Measurements from ENCODE around the gene OR5B21.

Gene OR5B21

DNA sequence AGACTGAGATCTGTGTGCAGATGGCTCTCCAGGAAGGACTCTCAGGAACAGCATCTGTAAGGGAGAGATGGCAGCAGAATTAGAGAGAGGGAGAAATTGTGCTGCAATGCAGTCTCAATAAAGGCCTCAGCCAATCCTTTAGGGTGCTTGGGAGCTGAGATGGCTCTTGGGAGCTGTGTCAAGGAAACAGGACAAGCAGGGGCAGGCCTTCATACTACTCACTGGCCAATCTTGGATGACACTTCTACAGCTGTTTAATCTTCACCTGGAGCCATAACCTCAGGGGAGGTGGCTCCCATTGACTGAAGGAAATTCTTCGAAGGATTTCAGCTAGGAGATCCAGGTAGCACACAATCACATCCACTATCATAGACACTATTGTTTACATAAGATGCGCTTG is 10.0 kb downstream of the OR5B21 start:
- Histone ChIP-seq H3K9me3 (ENCODE audit: control extremely low read depth in 1 of 5, control insufficient read depth in 4 of 5, insufficient read depth in 2 of 5, low read depth in 1 of 5, low read length in 4 of 5) (no peaks in the 10 kb centered on the region), H3K27me3 (replicated peaks in 2 of 5; ENCODE audit: control insufficient read depth in 4 of 5, insufficient read depth in 5 of 5, low read length in 4 of 5) (no peaks in the 10 kb centered on the region), H3K4me1 (ENCODE audit: control extremely low read depth in 1 of 4, control insufficient read depth in 4 of 4, insufficient read depth in 4 of 4, low read length in 3 of 4) (peaks cover 0 to 18% (median 9%) of the 10 kb centered on the region in 4 experiments), H3K36me3 (ENCODE audit: control insufficient read depth in 4 of 4, insufficient read depth in 4 of 4, low read length in 3 of 4) (no peaks in the 10 kb centered on the region), H3K4me3 (ENCODE audit: control insufficient read depth in 1 of 7, extremely low read depth in 1 of 7, insufficient read depth in 4 of 7, low read depth in 2 of 7, low read length in 6 of 7) (no peak overlapping the region), H3K27ac (ENCODE audit: insufficient read depth in 1 of 2, low read depth in 1 of 2, low read length in 2 of 2, poor library complexity in 1 of 2, severe bottlenecking in 2 of 2) (no peak overlapping the region)
- no CpG with 5 or more reads among the region's 2 CpGs for WGBS (ENCODE audit: insufficient coverage)
- CTCF ChIA-PET: no interaction called here
- DNase-seq: no peak
- POLR2A ChIA-PET: no interaction called here

- Histone ChIP-seq H3K4me1 (ENCODE audit: control extremely low read depth in 1 of 4, control insufficient read depth in 4 of 4, insufficient read depth in 4 of 4, low read length in 3 of 4) (peaks cover 0 to 18% (median 9%) of the 10 kb centered on the region in 4 experiments), H3K27me3 (replicated peaks in 2 of 5; ENCODE audit: control insufficient read depth in 4 of 5, insufficient read depth in 5 of 5, low read length in 4 of 5) (no peaks in the 10 kb centered on the region), H3K27ac (ENCODE audit: insufficient read depth in 1 of 2, low read depth in 1 of 2, low read length in 2 of 2, poor library complexity in 1 of 2, severe bottlenecking in 2 of 2) (no peak overlapping the region), H3K4me3 (ENCODE audit: control insufficient read depth in 1 of 7, extremely low read depth in 1 of 7, insufficient read depth in 4 of 7, low read depth in 2 of 7, low read length in 6 of 7) (no peak overlapping the region), H3K36me3 (ENCODE audit: control insufficient read depth in 4 of 4, insufficient read depth in 4 of 4, low read length in 3 of 4) (no peaks in the 10 kb centered on the region), H3K9me3 (ENCODE audit: control extremely low read depth in 1 of 5, control insufficient read depth in 4 of 5, insufficient read depth in 2 of 5, low read depth in 1 of 5, low read length in 4 of 5) (no peaks in the 10 kb centered on the region)
- CTCF ChIA-PET: interaction anchor here (2.1 kb wide), 1 partner anchor 18 kb away, joined by 4 read pairs; no protein-coding TSS in a partner anchor
- no peak for DNase-seq
- POLR2A ChIA-PET: no interaction called here
- WGBS (ENCODE audit: insufficient coverage): 50% methylated on average over 1 of the region's 2 CpGs
Observed at GRCh38 chr11:58495906-58496305, 12.0 kb downstream of the OR5B21 start.

DNA sequence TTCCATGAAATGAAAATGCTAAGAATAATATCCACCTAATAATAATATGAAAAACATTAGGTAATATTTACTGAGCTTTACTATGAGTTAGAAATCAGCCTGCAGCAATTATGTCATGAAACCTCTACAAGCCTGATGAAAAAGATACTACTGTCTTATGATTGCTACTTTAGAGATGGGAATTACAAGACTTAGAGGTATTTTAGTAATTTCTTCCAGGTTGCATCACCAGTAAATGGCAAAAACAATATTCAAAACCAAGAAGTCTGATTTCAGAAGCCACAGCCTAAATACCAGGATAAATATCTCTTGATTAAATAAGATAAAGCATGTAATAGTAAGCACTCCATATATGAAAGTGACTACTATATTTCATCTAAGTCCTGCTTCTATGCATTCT is 13.8 kb downstream of the OR5B21 start:
- no peak for DNase-seq
- POLR2A ChIA-PET: no interaction called here
- no peaks in the 10 kb centered on the region for H3K9me3 ChIP-seq (ENCODE audit: control extremely low read depth in 1 of 5, control insufficient read depth in 4 of 5, insufficient read depth in 2 of 5, low read depth in 1 of 5, low read length in 4 of 5)
- H3K27me3 ChIP-seq (replicated peaks in 2 of 5; ENCODE audit: control insufficient read depth in 4 of 5, insufficient read depth in 5 of 5, low read length in 4 of 5): no peaks in the 10 kb centered on the region
- CTCF ChIA-PET: interaction anchor here (2.1 kb wide), 1 partner anchor 20 kb away, joined by 4 read pairs; no protein-coding TSS in a partner anchor
- H3K4me1 ChIP-seq (ENCODE audit: control extremely low read depth in 1 of 4, control insufficient read depth in 4 of 4, insufficient read depth in 4 of 4, low read length in 3 of 4): peaks cover 0 to 15% (median 9%) of the 10 kb centered on the region in 4 experiments
- no peaks in the 10 kb centered on the region for H3K36me3 ChIP-seq (ENCODE audit: control insufficient read depth in 4 of 4, insufficient read depth in 4 of 4, low read length in 3 of 4)
- H3K27ac ChIP-seq (ENCODE audit: insufficient read depth in 1 of 2, low read depth in 1 of 2, low read length in 2 of 2, poor library complexity in 1 of 2, severe bottlenecking in 2 of 2): no peak overlapping the region
- H3K4me3 ChIP-seq (ENCODE audit: control insufficient read depth in 1 of 7, extremely low read depth in 1 of 7, insufficient read depth in 4 of 7, low read depth in 2 of 7, low read length in 6 of 7): no peak overlapping the region

GRCh38 chr11:58493676-58494075 is 14.2 kb downstream of the OR5B21 start:
- no peaks in the 10 kb centered on the region for H3K9me3 ChIP-seq (ENCODE audit: control extremely low read depth in 1 of 5, control insufficient read depth in 4 of 5, insufficient read depth in 2 of 5, low read depth in 1 of 5, low read length in 4 of 5)
- ChIA-PET POLR2A (no interaction called here), CTCF (no interaction called here)
- no peak for DNase-seq
- H3K36me3 ChIP-seq (ENCODE audit: control insufficient read depth in 4 of 4, insufficient read depth in 4 of 4, low read length in 3 of 4): no peaks in the 10 kb centered on the region
- no peaks in the 10 kb centered on the region for H3K27me3 ChIP-seq (replicated peaks in 2 of 5; ENCODE audit: control insufficient read depth in 4 of 5, insufficient read depth in 5 of 5, low read length in 4 of 5)
- peaks cover 0 to 11% (median 8%) of the 10 kb centered on the region in 4 experiments for H3K4me1 ChIP-seq (ENCODE audit: control extremely low read depth in 1 of 4, control insufficient read depth in 4 of 4, insufficient read depth in 4 of 4, low read length in 3 of 4)
- H3K27ac ChIP-seq (ENCODE audit: insufficient read depth in 1 of 2, low read depth in 1 of 2, low read length in 2 of 2, poor library complexity in 1 of 2, severe bottlenecking in 2 of 2): no peak overlapping the region
- no peak overlapping the region for H3K4me3 ChIP-seq (ENCODE audit: control insufficient read depth in 1 of 7, extremely low read depth in 1 of 7, insufficient read depth in 4 of 7, low read depth in 2 of 7, low read length in 6 of 7)
- no CpG with 5 or more reads among the region's 2 CpGs for WGBS (ENCODE audit: insufficient coverage)

DNA sequence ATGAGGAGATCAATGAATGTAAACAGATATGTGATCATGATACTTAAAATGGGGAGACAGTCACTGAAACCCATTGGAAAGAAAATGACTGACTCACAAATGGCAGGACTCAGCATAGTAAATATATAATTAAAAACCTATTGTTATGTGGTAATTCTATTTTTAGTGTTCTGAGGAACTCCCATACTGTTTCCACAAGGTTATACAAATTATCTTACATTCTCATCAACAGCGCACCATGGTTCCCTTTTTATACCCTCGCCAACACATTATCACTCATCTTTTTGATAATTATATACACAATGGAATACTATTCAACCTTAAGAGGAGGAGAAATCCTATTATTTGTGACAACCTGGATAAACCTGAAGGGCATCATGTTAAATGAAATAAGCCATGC is 17.1 kb downstream of the OR5B21 start:
- no peaks in the 10 kb centered on the region for H3K27me3 ChIP-seq (replicated peaks in 2 of 5; ENCODE audit: control insufficient read depth in 4 of 5, insufficient read depth in 5 of 5, low read length in 4 of 5)
- CTCF ChIA-PET: no interaction called here
- POLR2A ChIA-PET: no interaction called here
- no peak for DNase-seq
- no peak overlapping the region for H3K4me3 ChIP-seq (ENCODE audit: control insufficient read depth in 1 of 7, extremely low read depth in 1 of 7, insufficient read depth in 4 of 7, low read depth in 2 of 7, low read length in 6 of 7)
- no peaks in the 10 kb centered on the region for H3K9me3 ChIP-seq (ENCODE audit: control extremely low read depth in 1 of 5, control insufficient read depth in 4 of 5, insufficient read depth in 2 of 5, low read depth in 1 of 5, low read length in 4 of 5)
- H3K27ac ChIP-seq (ENCODE audit: insufficient read depth in 1 of 2, low read depth in 1 of 2, low read length in 2 of 2, poor library complexity in 1 of 2, severe bottlenecking in 2 of 2): no peak overlapping the region
- WGBS (ENCODE audit: insufficient coverage): no CpG with 5 or more reads among the region's 2 CpGs
- H3K4me1 ChIP-seq (ENCODE audit: control extremely low read depth in 1 of 4, control insufficient read depth in 4 of 4, insufficient read depth in 4 of 4, low read length in 3 of 4): no peaks in the 10 kb centered on the region
- H3K36me3 ChIP-seq (ENCODE audit: control insufficient read depth in 4 of 4, insufficient read depth in 4 of 4, low read length in 3 of 4): no peaks in the 10 kb centered on the region

DNA sequence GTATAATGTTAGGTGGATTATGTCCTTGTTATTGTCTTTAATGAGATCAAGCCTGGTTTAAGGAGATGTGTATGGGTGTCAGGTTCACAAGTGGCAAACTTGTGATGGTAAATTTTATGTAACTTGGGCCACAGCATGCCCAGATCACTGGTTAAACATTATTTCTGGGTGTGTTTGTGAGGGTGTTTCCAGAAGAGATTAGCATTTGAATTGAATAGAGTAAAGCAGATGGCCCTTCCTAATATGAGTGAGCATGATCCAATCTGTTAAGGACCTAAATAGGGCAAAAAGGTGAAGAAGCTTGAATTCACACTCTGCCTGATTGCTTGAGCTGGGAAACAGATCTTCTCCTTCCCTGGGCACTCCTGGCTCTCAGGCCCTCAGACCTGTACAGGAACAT is 20.7 kb downstream of the OR5B21 start:
- no peaks in the 10 kb centered on the region for H3K4me1 ChIP-seq (ENCODE audit: control extremely low read depth in 1 of 4, control insufficient read depth in 4 of 4, insufficient read depth in 4 of 4, low read length in 3 of 4)
- H3K9me3 ChIP-seq (ENCODE audit: control extremely low read depth in 1 of 5, control insufficient read depth in 4 of 5, insufficient read depth in 2 of 5, low read depth in 1 of 5, low read length in 4 of 5): no peaks in the 10 kb centered on the region
- H3K36me3 ChIP-seq (ENCODE audit: control insufficient read depth in 4 of 4, insufficient read depth in 4 of 4, low read length in 3 of 4): no peaks in the 10 kb centered on the region
- no peak overlapping the region for H3K4me3 ChIP-seq (ENCODE audit: control insufficient read depth in 1 of 7, extremely low read depth in 1 of 7, insufficient read depth in 4 of 7, low read depth in 2 of 7, low read length in 6 of 7)
- ChIA-PET CTCF (interaction anchor here (0.6 kb wide), 1 partner anchor 86 kb away, joined by 3 read pairs; no protein-coding TSS in a partner anchor), POLR2A (no interaction called here)
- DNase-seq: no peak
- no peaks in the 10 kb centered on the region for H3K27me3 ChIP-seq (replicated peaks in 2 of 5; ENCODE audit: control insufficient read depth in 4 of 5, insufficient read depth in 5 of 5, low read length in 4 of 5)
- no peak overlapping the region for H3K27ac ChIP-seq (ENCODE audit: insufficient read depth in 1 of 2, low read depth in 1 of 2, low read length in 2 of 2, poor library complexity in 1 of 2, severe bottlenecking in 2 of 2)

DNA sequence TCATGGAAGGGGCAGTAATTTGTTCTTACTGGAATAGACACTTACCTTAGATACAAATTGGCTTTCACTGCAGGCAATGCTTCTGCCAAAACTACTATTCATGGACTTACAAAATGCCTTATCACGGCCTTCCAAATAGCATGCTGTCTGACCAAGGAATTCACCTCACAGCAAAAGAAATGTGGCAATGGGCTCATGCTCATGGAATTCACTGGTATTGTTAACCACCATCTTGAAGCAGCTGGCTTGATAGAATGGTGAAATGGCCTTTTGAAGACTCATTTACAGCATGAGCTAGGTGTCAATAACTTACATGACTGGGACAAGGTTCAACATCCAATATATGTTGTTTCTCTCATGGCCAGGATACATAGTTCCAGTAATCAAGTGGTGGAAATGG is 21.9 kb downstream of the OR5B21 start:
- no peaks in the 10 kb centered on the region for H3K4me1 ChIP-seq (ENCODE audit: control extremely low read depth in 1 of 4, control insufficient read depth in 4 of 4, insufficient read depth in 4 of 4, low read length in 3 of 4)
- no peaks in the 10 kb centered on the region for H3K27me3 ChIP-seq (replicated peaks in 2 of 5; ENCODE audit: control insufficient read depth in 4 of 5, insufficient read depth in 5 of 5, low read length in 4 of 5)
- POLR2A ChIA-PET: no interaction called here
- no peak for DNase-seq
- CTCF ChIA-PET: no interaction called here
- no peak overlapping the region for H3K27ac ChIP-seq (ENCODE audit: insufficient read depth in 1 of 2, low read depth in 1 of 2, low read length in 2 of 2, poor library complexity in 1 of 2, severe bottlenecking in 2 of 2)
- H3K9me3 ChIP-seq (ENCODE audit: control extremely low read depth in 1 of 5, control insufficient read depth in 4 of 5, insufficient read depth in 2 of 5, low read depth in 1 of 5, low read length in 4 of 5): no peaks in the 10 kb centered on the region
- H3K36me3 ChIP-seq (ENCODE audit: control insufficient read depth in 4 of 4, insufficient read depth in 4 of 4, low read length in 3 of 4): no peaks in the 10 kb centered on the region
- WGBS (ENCODE audit: insufficient coverage): 100% methylated on average over 1 of the region's 1 CpG
- H3K4me3 ChIP-seq (ENCODE audit: control insufficient read depth in 1 of 7, extremely low read depth in 1 of 7, insufficient read depth in 4 of 7, low read depth in 2 of 7, low read length in 6 of 7): no peak overlapping the region
